Bronchial epithelial cell (primary cell): ENCODE measurements around the gene PTPRC. TPM values are rescaled to one million over a fixed set of nuclear protein-coding genes. Genes with fewer than 3 reads are reported as not detected.
A peak's percentile ranks its signal among the peaks of the same experiment; 100 is the strongest.

Source experiments
- DNase-seq: peaks from one replicate; pipeline ENCODE4 v3.0.0-alpha.2; 2010; ENCODE audit warnings: low read depth
- FAIRE-seq: peaks from 2 replicates; lab custom pipeline; 2011; peaks lifted over from hg19 to GRCh38; lab: Jason Lieb, UNC
- H3K27me3 ChIP-seq: 2 replicates; pipeline ENCODE4 v1.5.1; 2011; ENCODE audit warnings: low read length; ENCODE audit not compliant: control insufficient read depth, insufficient read depth
- H3K36me3 ChIP-seq: 2 replicates; pipeline ENCODE4 v1.5.1; 2011; ENCODE audit warnings: low read length; ENCODE audit not compliant: control insufficient read depth, insufficient read depth
- H3K4me3 ChIP-seq: 2 replicates; pipeline ENCODE4 v1.5.1; 2011; ENCODE audit warnings: mild to moderate bottlenecking, low read depth, low read length, control low read depth
- CTCF ChIP-seq: IDR thresholded peaks from 2 replicates; pipeline ENCODE4 v1.5.1; 2011; ENCODE audit warnings: mild to moderate bottlenecking, moderate library complexity, low read length, control low read depth, inconsistent platforms; ENCODE audit not compliant: insufficient read depth, severe bottlenecking
- total RNA-seq: library from RNA; depleted of rRNA; stranded (reverse); fragments of >200 nt; gene quantifications from 2 replicates; pipeline ENCODE4 v1.2.1, GENCODE V29; 2014

PTPRC gene
- total RNA-seq, 1 donor from 2014 or later, result not detected

GRCh38 chr1:198725090-198725489, 86.2 kb downstream of the PTPRC start:
- Histone ChIP-seq H3K36me3 (no peaks in the 10 kb centered on the region), H3K27me3 (no peaks in the 10 kb centered on the region), H3K4me3 (no peak overlapping the region)
- TF ChIP-seq CTCF, result no peak
- DNase-seq, result peak; percentile 17
- no peak for FAIRE-seq

- Histone ChIP-seq H3K4me3 (no peak overlapping the region), H3K27me3 (no peaks in the 10 kb centered on the region), H3K36me3 (no peaks in the 10 kb centered on the region)
- FAIRE-seq (no peak), DNase-seq (peak; percentile 22)
- no peak for TF ChIP-seq CTCF
Measured at GRCh38 chr1:198726455-198726854, 87.6 kb downstream of the PTPRC start.

GRCh38 chr1:198729195-198729863, 90.5 kb downstream of the PTPRC start:
- Histone ChIP-seq H3K4me3 (no peak overlapping the region), H3K36me3 (no peaks in the 10 kb centered on the region), H3K27me3 (no peaks in the 10 kb centered on the region)
- FAIRE-seq, result no peak
- DNase-seq, result no peak
- TF ChIP-seq CTCF, result no peak

GRCh38 chr1:198730952-198731351, 92.1 kb downstream of the PTPRC start:
- Histone ChIP-seq H3K4me3 (no peak overlapping the region), H3K36me3 (no peaks in the 10 kb centered on the region), H3K27me3 (no peaks in the 10 kb centered on the region)
- TF ChIP-seq CTCF, result no peak
- peak; percentile 43 for DNase-seq
- no peak for FAIRE-seq

GRCh38 chr1:198734323-198735008, 95.6 kb downstream of the PTPRC start:
- H3K4me3 ChIP-seq, result no peak overlapping the region
- no peaks in the 10 kb centered on the region for H3K36me3 ChIP-seq
- H3K27me3 ChIP-seq, result no peaks in the 10 kb centered on the region
- TF ChIP-seq CTCF, result no peak
- DNase-seq, result no peak
- no peak for FAIRE-seq
